Measurements from ENCODE around the gene NOC4L. TPM values are rescaled to one million over a fixed set of nuclear protein-coding genes. Genes with fewer than 3 reads are reported as not detected.
"Not testable (repeated sequence)": the region's sequence is repeated elsewhere in the genome, so short reads cannot be mapped to it uniquely, and the experiment has no call there.

Gene NOC4L
- total RNA-seq, 1 donor from 2014 or later: 5.0 TPM

- DNase-seq: no peak
Observed at GRCh38 chr12:132142679-132143335, 1.4 kb upstream of the NOC4L start.

DNA sequence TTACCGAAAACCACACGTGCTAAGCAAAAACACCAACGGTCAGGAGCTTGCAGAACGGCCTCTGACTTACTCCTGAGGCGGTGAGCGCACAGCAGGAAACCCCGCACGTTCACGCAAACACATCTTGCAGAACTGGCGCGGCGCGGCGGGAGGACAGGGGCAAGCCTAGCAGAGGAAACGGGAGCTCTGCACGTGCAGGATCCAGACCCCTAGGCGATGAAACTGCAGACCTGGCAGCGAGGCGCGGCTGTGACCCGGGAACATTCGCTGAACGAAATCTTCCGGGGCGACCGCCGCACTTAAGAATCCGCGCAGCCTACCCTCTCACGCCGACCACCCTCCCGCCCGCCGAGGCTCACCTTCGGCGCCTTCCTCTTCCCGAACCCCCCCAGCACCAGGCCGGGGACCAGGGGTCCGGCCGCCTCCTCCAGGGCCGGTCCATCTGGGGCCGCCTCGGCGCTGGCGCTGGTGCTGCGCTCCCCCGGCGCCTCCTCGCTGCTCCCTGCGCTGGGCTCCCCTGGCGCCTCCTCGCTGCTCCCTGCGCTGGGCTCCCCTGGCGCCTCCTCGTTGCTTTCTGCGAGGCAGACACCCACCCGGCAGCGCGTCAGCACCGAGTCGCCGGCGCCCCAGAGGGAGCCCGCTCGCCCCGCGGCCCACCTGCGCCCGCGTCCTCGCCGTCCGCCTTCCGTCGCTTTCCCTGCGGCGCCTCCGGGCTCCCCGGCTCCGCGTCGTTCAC lies 753 bp upstream of the NOC4L start:
- DNase-seq: no peak

DNA sequence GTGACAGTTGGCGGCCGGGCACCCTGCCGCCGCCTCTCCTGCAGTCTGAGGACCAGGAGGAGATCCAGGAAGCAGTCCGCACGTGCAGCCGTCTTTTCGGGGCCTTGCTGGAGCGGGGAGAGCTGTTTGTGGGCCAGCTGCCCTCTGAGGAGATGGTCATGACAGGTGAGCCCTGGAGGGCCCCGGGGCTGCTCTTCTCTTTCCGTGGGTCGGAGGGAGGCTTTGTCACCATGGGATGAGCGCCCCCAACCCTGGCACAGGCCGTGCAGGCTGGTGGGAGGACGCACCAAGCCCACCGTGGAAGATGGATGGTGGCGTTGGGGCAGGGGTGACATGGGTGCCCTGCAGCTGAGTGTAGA lies 532 bp downstream of the NOC4L start:
- no peak for DNase-seq

- no peak for DNase-seq
Observed at GRCh38 chr12:132145334-132145733, 1.1 kb downstream of the NOC4L start.

- DNase-seq: no peak
Observed at GRCh38 chr12:132146098-132146497, 1.8 kb downstream of the NOC4L start.

GRCh38 chr12:132146772-132147422 lies 2.6 kb downstream of the NOC4L start:
- DNase-seq: no peak

DNA sequence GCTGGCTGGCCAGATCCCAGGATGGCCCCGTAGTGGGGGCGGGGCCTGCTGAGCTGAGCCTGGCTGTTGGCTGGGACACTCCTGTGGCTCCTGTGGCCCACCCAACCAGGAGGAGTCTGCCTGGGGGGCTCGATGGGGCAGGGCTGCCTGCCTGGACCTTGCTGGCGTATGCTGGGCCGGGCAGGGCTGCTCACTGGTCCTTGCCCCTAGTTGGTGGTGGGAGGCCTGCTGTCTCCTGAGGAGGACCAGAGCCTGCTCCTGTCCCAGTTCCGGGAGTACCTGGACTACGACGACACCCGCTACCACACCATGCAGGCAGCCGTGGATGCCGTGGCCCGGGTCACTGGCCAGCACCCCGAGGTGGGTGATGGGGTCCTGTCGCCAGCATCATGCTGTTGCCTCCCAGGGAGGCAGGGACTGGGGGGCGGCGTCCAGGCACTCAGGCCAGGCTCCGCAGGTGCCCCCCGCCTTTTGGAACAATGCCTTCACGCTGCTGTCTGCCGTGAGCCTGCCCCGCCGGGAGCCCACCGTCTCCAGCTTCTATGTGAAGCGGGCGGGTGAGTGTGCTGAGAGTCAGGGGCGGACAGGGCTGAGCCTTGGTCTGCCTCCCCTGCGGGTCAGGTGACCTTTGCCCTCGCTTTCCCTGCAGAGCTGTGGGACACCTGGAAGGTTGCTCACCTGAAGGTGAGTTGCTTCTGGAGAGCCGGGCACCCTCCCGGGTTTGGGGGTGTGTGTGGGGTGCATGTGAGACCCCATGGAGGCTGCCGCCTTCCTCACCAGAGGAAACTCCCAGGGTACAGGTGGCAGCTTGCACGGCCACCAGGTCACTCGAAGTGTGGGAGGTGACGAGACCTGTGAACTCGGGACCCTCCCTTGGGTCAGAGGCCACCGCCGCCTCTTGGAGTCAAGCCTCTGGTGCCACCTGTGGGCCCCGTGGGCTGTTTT lies 3.4 kb downstream of the NOC4L start:
- DNase-seq: no peak

- DNase-seq: no peak
Observed at GRCh38 chr12:132148368-132149045, 4.2 kb downstream of the NOC4L start.

- not testable (repeated sequence) for DNase-seq
Observed at GRCh38 chr12:132149526-132149925, 5.3 kb downstream of the NOC4L start.

DNA sequence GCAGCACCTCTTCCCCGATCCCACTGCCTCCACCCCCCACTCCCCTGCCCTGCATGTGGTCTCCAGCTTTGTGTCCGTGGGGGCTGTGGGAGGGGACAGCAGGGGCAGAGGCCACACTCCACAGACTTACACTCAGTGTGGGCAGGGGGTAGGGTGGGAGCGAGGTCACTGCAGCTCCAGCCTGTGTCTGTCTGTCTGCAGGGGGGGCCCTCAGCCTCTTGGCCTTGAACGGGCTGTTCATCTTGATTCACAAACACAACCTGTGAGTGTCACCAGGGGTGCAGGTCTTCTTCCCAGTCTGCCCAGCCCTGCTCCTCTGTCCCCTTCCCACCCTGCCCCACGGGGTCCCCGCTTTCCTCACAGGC lies 6.5 kb downstream of the NOC4L start:
- DNase-seq: no peak

- DNase-seq: no peak
Observed at GRCh38 chr12:132151145-132151765, 7.0 kb downstream of the NOC4L start.

DNA sequence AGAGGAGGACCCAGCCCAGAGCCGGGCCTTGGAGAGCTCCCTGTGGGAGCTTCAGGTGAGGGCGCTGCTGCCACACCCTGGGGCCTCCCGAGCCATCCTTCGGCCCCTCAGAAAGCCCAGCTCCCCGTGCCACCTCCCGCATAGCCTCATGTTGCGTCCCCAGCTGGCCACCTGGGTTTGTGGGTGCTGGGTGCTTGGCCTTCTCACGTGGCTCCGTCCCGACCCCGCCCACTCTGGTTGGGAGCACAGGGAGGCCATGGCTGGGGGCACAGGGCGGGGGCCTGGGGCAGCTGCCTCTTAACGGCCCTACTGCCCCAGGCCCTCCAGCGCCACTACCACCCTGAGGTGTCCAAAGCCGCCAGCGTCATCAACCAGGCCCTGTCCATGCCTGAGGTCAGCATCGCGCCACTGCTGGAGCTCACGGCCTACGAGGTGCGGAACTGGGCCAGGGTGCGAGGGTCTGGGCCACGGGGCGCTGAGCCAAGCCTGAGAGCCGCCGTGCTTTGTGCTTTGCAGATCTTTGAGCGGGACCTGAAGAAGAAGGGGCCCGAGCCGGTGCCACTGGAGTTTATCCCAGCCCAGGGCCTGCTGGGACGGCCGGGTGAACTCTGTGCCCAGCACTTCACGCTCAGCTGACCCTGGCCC lies 7.6 kb downstream of the NOC4L start:
- DNase-seq: no peak

DNA sequence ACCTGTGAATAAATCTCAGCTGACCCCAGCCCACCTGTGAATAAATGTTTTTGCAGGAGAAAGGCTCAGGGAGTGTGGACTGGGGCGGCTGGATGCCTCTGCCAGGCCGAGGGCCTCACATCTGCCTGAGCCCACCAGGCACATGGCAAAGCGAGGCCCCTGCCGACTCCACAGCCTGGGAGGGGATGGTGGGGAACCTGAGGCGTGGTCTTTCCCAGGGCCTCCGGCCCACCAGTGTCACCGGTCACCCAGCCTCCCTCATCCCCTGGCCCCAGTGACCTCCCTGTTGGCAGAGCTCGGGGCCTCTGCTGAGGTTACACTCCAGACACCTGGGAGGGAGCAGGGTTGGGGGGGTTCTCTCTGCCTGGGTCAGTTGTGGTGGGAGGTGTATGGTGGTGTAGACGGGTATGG lies 8.2 kb downstream of the NOC4L start:
- DNase-seq: no peak

- no peak for DNase-seq
Observed at GRCh38 chr12:132152953-132153352, 8.7 kb downstream of the NOC4L start.

GRCh38 chr12:132153501-132154340 lies 9.5 kb downstream of the NOC4L start:
- peak; percentile 89 for DNase-seq

DNA sequence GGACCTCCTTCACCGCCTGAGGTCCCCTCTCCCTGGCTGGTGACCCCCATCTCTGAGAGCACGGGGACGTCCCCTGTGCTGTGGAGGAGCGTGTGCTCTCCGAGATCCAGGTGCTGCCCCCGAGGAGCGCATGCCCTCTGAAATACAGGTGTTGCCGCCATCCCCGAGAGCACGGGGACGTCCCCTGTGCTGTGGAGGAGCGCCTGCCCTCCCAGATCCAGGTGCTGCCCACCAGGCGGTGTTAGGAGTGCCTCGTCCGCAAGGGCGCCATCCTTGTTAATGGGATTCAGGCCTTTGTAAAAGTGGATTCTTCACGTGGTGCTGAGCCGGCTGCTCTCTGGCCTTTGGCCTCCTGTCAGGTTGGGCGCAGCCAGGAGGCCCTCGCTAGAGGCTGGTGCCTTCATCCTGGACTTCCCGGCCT lies 10.1 kb downstream of the NOC4L start:
- peak; percentile 10 for DNase-seq

- DNase-seq: no peak
Observed at GRCh38 chr12:132154941-132155770, 10.9 kb downstream of the NOC4L start.

- DNase-seq: no peak
Observed at GRCh38 chr12:132155771-132156572, 11.7 kb downstream of the NOC4L start.
